Measurements from ENCODE around the gene EXOC2. TPM values are rescaled to one million over a fixed set of nuclear protein-coding genes. Genes with fewer than 3 reads are reported as not detected.

The EXOC2 gene
- total RNA-seq, 4 donors from 2014 or later: 10.3 to 23.9 (median 19.1) TPM

- no peak for TF ChIP-seq POLR2A (IDR thresholded peaks at IDR 0.05)
- TF ChIP-seq, protein P1, sequence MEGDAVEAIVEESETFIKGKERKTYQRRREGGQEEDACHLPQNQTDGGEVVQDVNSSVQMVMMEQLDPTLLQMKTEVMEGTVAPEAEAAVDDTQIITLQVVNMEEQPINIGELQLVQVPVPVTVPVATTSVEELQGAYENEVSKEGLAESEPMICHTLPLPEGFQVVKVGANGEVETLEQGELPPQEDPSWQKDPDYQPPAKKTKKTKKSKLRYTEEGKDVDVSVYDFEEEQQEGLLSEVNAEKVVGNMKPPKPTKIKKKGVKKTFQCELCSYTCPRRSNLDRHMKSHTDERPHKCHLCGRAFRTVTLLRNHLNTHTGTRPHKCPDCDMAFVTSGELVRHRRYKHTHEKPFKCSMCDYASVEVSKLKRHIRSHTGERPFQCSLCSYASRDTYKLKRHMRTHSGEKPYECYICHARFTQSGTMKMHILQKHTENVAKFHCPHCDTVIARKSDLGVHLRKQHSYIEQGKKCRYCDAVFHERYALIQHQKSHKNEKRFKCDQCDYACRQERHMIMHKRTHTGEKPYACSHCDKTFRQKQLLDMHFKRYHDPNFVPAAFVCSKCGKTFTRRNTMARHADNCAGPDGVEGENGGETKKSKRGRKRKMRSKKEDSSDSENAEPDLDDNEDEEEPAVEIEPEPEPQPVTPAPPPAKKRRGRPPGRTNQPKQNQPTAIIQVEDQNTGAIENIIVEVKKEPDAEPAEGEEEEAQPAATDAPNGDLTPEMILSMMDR (IDR thresholded peaks at IDR 0.05): no peak
- no peak overlapping the region for H3K27ac ChIP-seq
- no peaks in the 10 kb centered on the region for H3K36me3 ChIP-seq
- no peaks in the 10 kb centered on the region for H3K9me3 ChIP-seq
- no peaks in the 10 kb centered on the region for H3K4me1 ChIP-seq
- DNase-seq: peak in 2 of 3 donors; percentile 22 to 51
- no peaks in the 10 kb centered on the region for H3K27me3 ChIP-seq
- H3K4me3 ChIP-seq: no peak overlapping the region
Measured at GRCh38 chr6:444653-445275, 248.2 kb downstream of the EXOC2 start.

DNA sequence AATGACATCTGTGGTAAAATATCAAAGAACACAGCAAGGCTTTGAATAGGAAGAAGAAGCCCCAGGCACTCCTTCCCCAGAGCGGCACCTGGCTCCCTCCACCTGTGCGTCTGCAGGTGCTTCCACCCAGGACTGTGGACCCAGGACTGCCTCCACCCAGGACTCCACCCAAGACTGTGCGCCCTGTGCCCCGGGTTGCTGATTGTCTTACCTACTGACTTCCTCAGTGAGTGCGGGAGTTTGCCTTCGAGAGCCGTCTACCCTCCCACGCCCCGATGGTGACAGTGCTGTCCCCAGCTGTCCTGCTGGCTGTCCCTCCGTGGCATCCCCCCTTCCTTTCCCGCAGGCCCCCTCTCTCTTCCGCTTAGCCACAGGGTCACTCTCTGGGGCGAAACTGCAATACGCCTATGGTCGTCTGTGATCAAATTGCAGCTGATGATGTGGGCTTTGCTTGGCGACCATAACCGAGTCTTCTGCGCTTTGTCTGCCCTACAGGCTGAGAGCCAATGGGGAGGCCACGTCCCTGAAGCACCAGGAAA, 249.2 kb downstream of the EXOC2 start:
- H3K4me1 ChIP-seq: no peaks in the 10 kb centered on the region
- H3K9me3 ChIP-seq: no peaks in the 10 kb centered on the region
- H3K27ac ChIP-seq: no peak overlapping the region
- H3K4me3 ChIP-seq: no peak overlapping the region
- no peak for TF ChIP-seq POLR2A (IDR thresholded peaks at IDR 0.05)
- TF ChIP-seq, protein P1 (IDR thresholded peaks at IDR 0.05): no peak
- H3K27me3 ChIP-seq: no peaks in the 10 kb centered on the region
- DNase-seq: peak in 1 of 3 donors; percentile 37
- H3K36me3 ChIP-seq: no peaks in the 10 kb centered on the region

DNA sequence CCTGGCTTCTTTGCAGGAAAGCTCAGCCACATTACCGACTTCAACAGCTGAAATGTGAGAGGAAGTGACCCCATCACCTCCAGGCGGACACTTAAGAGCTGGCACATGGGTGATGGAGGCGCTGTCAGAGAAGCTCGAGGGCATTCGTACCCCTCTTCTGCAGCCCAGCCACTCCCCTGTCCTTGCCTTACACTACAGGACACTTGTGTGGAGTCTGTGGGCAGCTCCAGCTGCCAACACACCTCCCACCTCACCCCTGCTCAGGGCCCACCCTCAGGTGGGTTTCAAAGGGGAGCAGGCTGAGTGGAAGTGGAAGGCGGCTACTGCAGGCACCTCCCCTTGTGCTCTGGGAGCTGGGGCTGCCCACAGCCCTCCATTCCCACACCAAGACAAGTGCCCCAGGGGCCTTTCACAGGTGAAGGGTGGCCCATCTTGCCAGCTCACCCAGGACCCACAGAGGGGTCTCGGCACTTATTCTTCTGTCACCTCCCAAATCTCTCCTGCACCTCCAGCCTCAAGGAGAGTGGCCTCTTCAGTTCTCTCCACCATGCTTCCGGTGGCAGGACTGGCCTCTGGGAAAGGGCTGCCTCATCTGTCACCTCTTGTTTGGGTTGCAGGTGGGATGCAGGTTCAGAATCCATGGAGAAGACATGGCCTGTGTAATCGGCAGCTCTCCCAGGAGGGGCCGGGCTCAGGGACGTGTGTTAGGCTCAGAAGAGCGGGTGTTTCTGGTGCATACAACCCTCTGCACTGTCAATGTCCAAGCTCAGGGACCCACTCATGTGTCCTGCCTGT, 251.6 kb downstream of the EXOC2 start:
- H3K27me3 ChIP-seq: no peaks in the 10 kb centered on the region
- no peak overlapping the region for H3K27ac ChIP-seq
- H3K4me3 ChIP-seq: no peak overlapping the region
- no peaks in the 10 kb centered on the region for H3K4me1 ChIP-seq
- peak in 1 of 3 donors; percentile 30 for DNase-seq
- H3K36me3 ChIP-seq: no peaks in the 10 kb centered on the region
- H3K9me3 ChIP-seq: no peaks in the 10 kb centered on the region
- TF ChIP-seq, protein P1 (IDR thresholded peaks at IDR 0.05): no peak
- no peak for TF ChIP-seq POLR2A (IDR thresholded peaks at IDR 0.05)

- H3K27ac ChIP-seq: no peak overlapping the region
- TF ChIP-seq POLR2A (IDR thresholded peaks at IDR 0.05): no peak
- TF ChIP-seq, protein P1 (IDR thresholded peaks at IDR 0.05): no peak
- H3K9me3 ChIP-seq: no peaks in the 10 kb centered on the region
Measured at GRCh38 chr6:439641-440167, 253.2 kb downstream of the EXOC2 start.

GRCh38 chr6:438634-439170, 254.2 kb downstream of the EXOC2 start:
- no peak for DNase-seq
- no peak overlapping the region for H3K27ac ChIP-seq
- TF ChIP-seq, protein P1 (IDR thresholded peaks at IDR 0.05): no peak
- no peak for TF ChIP-seq POLR2A (IDR thresholded peaks at IDR 0.05)
- H3K27me3 ChIP-seq: no peaks in the 10 kb centered on the region
- no peaks in the 10 kb centered on the region for H3K36me3 ChIP-seq
- H3K9me3 ChIP-seq: no peaks in the 10 kb centered on the region
- no peaks in the 10 kb centered on the region for H3K4me1 ChIP-seq
- no peak overlapping the region for H3K4me3 ChIP-seq

More at GRCh38 chr6:439641-440167, 253.2 kb downstream of the EXOC2 start:
- H3K27me3 ChIP-seq: no peaks in the 10 kb centered on the region
- no peak overlapping the region for H3K4me3 ChIP-seq
- H3K4me1 ChIP-seq: no peaks in the 10 kb centered on the region
- no peaks in the 10 kb centered on the region for H3K36me3 ChIP-seq
- no peak for DNase-seq

Measured in Peyer's patch (tissue), 4 donors.